ENCODE measurements around the gene C12orf60.

Gene C12orf60

DNA sequence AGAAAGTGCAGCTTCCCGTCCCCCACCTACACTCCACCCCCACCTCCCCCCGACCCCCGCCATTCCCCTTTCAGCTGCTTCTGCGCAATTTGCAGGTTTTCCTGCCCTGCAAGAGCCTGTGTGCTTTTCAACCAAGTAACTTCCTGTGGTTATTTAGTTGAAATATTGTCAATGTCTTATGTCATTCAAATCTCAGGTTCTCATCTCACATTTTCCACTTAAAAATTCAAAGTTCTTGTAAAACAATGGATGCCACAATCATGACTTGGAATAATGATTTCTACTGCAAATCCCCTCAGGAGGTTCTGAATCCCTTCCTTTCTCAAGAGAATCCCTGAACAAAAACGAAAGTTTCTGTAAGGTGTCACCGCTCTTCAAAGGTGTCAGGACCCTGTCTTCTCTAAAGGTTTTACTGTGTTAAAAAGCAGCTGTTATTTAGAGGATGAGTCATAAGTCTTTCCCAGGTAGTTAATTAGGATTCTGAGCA lies 31.8 kb upstream of the C12orf60 start:
- TF ChIP-seq, protein P1, sequence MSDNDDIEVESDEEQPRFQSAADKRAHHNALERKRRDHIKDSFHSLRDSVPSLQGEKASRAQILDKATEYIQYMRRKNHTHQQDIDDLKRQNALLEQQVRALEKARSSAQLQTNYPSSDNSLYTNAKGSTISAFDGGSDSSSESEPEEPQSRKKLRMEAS (IDR thresholded peaks at IDR 0.05) = no peak
- TF ChIP-seq TEAD4 (IDR thresholded peaks at IDR 0.05) (no peak), FOXM1 (IDR thresholded peaks at IDR 0.05; ENCODE audit: borderline replicate concordance, low read depth) (no peak), ZBTB7A (IDR thresholded peaks at IDR 0.05; ENCODE audit: low read depth) (no peak), YY1 (IDR thresholded peaks at IDR 0.05; ENCODE audit: low read depth) (no peak), CEBPB (IDR thresholded peaks at IDR 0.05) (no peak), NFIC (IDR thresholded peaks at IDR 0.05) (no peak)
- TF ChIP-seq, protein P2, sequence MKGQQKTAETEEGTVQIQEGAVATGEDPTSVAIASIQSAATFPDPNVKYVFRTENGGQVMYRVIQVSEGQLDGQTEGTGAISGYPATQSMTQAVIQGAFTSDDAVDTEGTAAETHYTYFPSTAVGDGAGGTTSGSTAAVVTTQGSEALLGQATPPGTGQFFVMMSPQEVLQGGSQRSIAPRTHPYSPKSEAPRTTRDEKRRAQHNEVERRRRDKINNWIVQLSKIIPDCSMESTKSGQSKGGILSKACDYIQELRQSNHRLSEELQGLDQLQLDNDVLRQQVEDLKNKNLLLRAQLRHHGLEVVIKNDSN (IDR thresholded peaks at IDR 0.05) = no peak

DNA sequence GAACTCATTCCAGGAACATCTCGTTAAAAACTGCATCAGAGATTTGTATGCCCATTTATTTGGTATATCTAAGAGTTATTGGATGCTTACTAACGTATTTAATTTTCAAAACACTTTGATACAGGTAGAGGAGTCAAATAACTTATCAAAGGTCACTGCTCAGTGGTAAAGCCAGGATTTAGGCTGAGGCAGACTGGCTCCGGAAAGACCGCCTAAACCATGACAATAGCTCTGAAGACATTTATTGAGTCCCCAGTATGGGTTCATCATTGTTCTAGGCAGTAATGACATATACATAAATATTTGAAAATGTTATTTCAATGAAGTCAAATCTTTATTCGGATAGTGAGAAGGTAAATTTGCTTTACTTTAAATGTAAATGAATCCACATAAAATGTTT lies 30.5 kb upstream of the C12orf60 start:
- TF ChIP-seq CEBPB (IDR thresholded peaks at IDR 0.05) = no peak
- TF ChIP-seq, protein P3, sequence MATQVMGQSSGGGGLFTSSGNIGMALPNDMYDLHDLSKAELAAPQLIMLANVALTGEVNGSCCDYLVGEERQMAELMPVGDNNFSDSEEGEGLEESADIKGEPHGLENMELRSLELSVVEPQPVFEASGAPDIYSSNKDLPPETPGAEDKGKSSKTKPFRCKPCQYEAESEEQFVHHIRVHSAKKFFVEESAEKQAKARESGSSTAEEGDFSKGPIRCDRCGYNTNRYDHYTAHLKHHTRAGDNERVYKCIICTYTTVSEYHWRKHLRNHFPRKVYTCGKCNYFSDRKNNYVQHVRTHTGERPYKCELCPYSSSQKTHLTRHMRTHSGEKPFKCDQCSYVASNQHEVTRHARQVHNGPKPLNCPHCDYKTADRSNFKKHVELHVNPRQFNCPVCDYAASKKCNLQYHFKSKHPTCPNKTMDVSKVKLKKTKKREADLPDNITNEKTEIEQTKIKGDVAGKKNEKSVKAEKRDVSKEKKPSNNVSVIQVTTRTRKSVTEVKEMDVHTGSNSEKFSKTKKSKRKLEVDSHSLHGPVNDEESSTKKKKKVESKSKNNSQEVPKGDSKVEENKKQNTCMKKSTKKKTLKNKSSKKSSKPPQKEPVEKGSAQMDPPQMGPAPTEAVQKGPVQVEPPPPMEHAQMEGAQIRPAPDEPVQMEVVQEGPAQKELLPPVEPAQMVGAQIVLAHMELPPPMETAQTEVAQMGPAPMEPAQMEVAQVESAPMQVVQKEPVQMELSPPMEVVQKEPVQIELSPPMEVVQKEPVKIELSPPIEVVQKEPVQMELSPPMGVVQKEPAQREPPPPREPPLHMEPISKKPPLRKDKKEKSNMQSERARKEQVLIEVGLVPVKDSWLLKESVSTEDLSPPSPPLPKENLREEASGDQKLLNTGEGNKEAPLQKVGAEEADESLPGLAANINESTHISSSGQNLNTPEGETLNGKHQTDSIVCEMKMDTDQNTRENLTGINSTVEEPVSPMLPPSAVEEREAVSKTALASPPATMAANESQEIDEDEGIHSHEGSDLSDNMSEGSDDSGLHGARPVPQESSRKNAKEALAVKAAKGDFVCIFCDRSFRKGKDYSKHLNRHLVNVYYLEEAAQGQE (IDR thresholded peaks at IDR 0.05; ENCODE audit: low read depth) = no peak
- TF ChIP-seq, protein P2 (IDR thresholded peaks at IDR 0.05) = no peak

DNA sequence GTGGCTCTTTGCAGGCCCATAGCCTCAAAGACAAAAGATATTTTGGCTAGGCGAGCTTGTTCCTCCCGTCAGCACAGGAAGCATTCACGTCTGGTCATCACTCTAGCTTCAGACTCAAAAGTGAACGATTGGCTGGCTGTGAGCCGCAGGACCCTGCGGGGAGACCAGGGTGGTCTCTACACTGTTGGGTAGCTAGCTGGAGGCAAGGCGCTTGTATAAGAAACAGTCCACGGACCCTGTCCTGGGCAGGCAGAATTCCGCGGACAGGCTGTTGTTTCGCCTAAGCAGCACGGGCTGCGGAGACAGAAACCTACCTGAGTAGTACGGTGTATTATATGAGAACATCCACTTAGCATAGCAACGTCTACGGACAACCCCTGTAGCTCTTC lies 29.8 kb upstream of the C12orf60 start:
- TF ChIP-seq ZBTB7A (IDR thresholded peaks at IDR 0.05; ENCODE audit: low read depth) (no peak), CEBPB (IDR thresholded peaks at IDR 0.05) (no peak), FOXM1 (IDR thresholded peaks at IDR 0.05; ENCODE audit: borderline replicate concordance, low read depth) (no peak), EGR1 (IDR thresholded peaks at IDR 0.05) (no peak), RAD21 (IDR thresholded peaks at IDR 0.05; ENCODE audit: low read depth) (no peak), YY1 (IDR thresholded peaks at IDR 0.05; ENCODE audit: low read depth) (no peak), TCF12 (IDR thresholded peaks at IDR 0.05; ENCODE audit: low read depth) (no peak), EP300 (IDR thresholded peaks at IDR 0.05; ENCODE audit: borderline replicate concordance) (no peak), TAF1 (IDR thresholded peaks at IDR 0.05; ENCODE audit: low read depth) (no peak), NFIC (IDR thresholded peaks at IDR 0.05) (no peak), TEAD4 (IDR thresholded peaks at IDR 0.05) (no peak)
- TF ChIP-seq, protein P2 (IDR thresholded peaks at IDR 0.05) = no peak
- TF ChIP-seq, protein P3 (IDR thresholded peaks at IDR 0.05; ENCODE audit: low read depth) = no peak

DNA sequence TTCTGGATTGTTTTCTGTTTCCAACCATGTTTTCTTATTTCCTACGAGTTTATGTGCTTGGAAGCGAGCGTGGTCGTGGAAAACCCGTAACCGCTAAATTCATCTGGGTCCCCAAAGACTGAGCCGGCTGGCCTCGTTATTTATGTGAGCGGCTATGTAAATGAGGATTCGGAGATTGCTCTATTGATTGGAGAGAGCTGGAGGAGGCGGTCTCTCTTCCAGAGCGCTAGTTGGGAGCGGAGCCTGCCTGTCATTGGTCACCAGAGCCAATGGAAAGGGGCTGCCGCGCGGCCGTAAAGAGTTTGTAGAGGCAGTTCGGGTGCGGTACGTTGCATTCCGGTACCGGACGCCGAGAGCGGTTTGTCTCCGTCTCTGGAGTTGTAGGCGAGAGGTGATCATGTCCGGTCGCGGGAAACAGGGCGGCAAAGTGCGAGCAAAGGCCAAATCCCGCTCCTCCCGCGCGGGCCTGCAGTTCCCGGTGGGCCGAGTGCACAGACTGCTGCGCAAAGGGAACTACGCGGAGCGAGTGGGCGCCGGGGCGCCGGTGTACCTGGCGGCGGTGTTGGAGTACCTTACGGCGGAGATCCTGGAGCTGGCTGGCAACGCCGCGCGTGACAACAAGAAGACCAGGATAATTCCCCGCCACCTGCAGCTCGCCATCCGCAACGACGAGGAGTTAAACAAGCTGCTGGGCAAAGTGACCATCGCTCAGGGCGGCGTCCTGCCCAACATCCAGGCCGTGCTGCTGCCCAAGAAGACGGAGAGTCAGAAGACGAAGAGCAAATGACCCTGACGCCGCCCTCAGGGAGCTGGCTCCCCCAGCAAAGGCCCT lies 29.2 kb upstream of the C12orf60 start:
- no peak for TF ChIP-seq CEBPB (IDR thresholded peaks at IDR 0.05)
- TF ChIP-seq, protein P3 (IDR thresholded peaks at IDR 0.05; ENCODE audit: low read depth) = no peak
- no peak for TF ChIP-seq EGR1 (IDR thresholded peaks at IDR 0.05)
- TF ChIP-seq NFIC (IDR thresholded peaks at IDR 0.05) = no peak

Measured in Ishikawa (cell line).